HG02938 (cell line): ENCODE measurements around the gene SYT3.
"Not testable (repeated sequence)": the region's sequence is repeated elsewhere in the genome, so short reads cannot be mapped to it uniquely, and the experiment has no call there.

Experiments
- ATAC-seq: cut with Tn5 transposase; IDR thresholded peaks from one replicate; pipeline ENCODE4 v1.9.1; 2021; ENCODE audit warnings: mild to moderate bottlenecking, moderate library complexity; ENCODE audit not compliant: unreplicated experiment

SYT3 gene

DNA sequence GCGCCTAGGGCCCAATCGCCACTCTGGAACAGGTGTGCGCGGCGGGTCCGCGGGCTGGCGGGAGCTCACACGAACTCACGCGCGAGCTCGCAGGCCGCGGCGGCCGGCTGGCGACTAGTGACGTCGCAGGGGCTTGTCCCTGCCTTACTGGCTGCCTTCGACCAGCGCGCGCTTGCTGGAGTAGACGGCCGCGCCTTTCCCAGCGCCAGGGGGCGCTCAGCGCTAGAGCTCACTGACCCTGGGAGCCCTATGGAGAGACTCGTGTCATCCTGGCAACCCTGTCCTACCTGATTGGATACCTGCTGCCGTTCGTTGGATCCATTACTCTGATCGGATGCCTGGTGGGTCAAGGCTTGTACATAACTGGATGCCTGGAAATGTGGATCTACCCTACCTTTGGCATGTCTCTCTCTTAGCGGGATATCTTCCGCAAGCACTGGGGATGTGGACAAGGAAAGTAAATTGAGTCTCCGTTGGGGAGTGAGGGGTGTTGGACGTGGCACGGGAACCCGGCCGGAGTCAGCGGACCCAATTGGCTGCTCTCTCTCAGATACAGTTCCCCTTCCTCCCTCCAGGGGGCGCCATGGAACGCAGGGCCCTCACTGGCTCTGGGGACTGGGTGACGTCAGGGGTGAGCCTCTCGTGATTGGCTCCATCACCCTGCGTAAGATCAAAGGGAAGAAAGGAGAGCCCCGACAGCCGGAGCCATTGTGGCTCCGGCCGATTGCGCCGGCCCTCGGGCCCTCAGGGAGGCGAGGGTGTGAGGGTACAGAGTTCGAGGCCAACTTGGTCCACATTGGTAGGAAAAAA lies 35.2 kb downstream of the SYT3 start:
- not testable (repeated sequence) for ATAC-seq

DNA sequence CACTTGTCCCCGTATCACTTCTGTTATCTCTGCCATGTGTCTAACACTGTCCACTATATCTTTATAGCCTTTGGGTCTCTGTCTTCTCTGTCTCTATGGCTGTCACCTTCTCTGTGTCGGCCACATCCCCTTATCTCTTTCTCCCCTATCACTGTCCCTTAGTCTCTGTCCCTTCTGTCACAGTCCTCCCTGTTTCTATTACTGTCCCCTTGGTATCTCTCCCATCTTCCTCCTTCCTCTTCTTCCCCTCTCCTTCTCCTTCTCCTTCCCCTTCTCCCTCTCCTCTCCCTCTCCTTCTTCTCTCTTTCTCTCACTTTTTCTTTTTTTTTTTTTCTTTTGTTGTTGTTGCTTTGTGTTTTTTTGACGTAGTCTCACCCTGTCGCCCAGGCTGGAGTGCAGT lies 36.7 kb downstream of the SYT3 start:
- no peak for ATAC-seq

DNA sequence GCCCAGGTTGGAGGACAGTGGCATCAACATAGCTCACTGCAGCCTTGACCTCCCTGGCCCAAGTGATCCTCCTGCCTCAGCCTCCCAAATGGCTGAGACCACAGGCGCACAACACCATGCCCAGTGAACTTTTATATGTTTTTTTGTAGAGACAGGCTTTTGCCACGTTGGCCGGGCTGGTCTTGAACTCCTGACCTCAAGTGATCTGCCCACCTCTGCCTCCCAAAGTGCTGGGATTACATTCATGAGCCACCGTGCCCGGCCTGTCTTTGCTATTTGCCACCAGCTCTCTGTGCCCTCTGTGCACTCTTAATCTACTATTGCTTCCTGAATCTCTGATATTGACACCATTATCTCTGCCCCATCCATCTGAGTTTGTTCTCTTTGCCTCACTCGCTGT lies 37.2 kb downstream of the SYT3 start:
- ATAC-seq: no peak

DNA sequence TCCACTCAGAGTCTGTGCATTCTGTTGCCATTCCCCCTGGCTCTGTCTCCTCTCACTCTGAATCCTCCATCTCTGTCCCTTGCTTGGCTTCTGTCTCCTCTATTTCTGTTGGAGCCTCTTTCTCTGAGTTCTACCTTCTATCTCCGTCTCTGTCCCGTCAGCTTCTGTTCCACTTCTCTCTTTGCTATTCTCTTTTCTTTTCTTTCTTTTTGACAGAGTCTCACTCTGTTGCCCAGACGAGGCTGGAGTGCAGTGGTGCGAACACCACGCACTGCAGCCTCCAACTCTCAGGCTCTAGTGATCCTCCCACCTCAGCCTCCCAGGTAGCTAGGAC lies 37.6 kb downstream of the SYT3 start:
- ATAC-seq: no peak

DNA sequence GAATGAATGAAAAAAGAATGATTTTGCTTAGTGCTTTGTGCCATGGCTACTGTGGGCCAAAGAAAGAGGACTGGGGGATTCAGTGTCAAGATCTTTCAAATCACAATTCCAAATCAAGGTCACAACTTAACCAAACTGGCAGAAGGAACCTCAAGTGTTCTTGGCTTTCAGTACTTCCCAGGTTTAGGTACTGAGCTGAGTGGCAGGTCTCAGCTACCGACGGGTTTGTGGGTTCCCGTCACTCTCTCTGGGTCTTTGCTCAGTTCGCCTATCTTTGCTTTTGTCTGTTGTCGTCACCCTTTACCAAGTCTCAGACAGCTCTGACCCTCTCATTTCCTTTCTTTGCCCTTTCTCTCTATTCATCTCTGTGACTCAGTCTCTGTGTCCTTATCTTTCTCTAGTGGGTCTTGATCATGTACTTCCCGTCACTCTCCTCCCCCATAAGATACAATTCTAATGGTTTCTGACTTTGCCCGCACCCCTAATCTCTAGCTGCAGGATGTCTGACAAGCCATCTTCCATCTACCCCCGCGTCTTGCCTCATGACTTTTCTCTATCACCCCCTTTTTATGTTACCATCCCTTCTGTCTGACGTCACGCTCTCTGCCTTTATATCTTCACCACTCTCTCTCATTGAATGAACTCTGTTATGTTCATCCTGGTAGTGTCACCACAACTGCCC lies 38.1 kb downstream of the SYT3 start:
- ATAC-seq: no peak

DNA sequence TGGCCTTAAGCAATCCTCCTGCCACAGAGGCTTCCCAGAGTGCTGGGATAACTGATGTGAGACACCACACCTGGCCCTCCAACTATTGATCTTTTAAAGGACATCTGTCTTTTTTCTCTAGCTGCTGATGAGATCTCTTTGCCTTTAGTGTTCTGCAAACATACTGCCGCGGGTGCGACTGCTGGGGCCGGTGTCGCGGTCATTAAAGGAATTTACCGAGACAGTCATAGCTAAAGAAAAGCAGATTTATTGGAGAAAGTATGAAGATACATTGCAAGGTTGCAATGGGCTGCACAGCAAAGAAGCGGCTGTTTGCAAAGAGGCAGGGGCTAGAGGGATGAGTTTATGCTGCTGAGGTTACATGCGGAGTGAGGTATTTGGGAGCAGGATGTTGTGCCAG lies 40.3 kb downstream of the SYT3 start:
- no peak for ATAC-seq

DNA sequence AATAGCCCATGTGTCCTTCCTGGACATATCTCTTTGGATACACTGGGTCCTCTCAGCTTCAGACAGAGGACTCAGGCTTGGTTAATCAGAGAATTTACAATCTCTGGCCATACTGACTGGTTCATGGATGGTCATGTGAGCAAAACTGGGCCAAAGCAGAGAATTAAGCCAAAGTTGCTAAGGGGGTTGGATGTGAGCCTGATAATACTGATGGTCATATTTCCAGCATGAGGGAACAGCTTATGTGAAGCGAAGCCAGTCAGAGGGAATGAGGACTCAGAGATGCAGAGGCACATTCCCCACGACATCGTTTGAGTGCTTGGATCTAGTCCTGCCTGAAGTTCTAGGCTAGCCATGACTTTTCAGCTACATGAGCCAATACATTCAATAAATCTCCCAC lies 49.5 kb downstream of the SYT3 start:
- ATAC-seq: no peak

DNA sequence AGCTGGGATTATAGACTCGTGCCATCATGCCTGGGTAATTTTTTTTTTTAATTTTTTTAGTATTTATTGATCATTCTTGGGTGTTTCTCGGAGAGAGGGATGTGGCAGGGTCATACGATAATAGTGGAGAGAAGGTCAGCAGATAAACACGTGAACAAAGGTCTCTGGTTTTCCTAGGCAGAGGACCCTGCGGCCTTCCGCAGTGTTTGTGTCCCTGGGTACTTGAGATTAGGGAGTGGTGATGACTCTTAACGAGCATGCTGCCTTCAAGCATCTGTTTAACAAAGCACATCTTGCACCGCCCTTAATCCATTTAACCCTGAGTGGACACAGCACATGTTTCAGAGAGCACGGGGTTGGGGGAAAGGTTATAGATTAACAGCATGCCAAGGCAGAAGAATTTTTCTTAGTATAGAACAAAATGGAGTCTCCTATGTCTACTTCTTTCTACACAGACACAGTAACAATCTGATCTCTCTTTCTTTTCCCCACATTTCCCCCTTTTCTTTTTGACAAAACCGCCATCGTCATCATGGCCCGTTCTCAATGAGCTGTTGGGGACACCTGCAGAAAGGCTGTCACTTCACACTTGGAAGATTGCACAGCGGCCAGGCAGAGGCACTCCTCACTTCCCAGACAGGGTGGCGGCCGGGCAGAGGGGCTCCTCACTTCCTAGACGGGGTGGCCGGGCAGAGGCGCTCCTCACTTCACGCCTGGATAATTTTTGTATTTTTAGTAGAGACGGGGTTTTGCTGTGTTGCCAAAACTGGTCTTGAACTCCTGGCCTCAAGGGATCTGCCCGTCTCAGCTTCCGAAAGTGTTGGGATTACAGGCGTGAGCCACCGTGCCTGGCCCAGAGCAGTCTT lies 57.7 kb downstream of the SYT3 start:
- not testable (repeated sequence) for ATAC-seq

DNA sequence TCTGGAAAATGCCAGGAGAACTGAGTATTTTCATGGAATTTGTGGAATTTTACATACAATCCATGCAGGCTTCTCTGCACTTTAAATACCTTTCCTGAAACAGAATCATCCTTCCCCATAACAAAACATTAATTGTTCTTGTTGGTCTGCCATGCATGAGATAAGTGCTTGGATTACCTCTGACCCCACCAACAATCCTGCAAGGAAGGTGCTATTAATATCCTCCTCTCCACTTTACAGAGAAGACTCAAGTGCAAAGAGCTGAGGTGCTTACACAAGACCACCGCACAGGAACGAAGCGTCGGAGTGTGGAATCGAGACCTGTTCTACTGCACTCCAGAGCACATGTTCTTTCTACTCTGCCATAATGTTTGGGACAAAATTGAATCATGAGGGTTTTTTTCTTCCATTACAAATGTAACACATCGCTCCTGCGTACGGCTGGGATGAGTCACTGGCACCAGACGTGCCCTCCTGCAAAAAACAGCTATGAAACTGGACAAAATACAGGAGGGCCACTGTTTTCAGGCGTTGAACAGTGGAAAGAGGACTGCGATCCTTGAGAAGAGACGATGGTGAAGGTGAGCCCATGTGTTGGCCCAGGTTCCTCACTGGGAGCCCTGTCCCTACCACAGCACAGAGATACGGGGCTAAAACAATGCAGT lies 58.6 kb downstream of the SYT3 start:
- no peak for ATAC-seq

DNA sequence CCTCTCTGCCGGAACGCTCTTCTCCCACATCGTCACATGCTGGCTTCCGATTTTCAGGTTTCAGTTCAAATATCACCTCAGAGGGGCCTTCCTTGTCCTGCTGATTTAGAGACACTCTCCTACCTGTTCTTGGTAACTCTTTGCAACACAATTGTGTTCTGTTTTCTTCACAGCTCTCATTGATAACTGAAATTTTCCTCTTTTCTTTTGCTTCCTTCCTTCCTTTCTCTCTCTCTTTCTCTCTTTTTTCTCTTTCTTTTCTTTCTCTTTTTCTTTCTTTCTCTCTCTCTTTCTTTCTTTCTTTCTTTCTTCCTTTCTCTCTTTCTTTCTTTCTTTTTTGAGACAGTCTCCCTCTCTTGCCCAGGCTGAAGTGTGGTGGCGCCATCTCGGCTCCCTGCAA lies 59.4 kb downstream of the SYT3 start:
- ATAC-seq: no peak

DNA sequence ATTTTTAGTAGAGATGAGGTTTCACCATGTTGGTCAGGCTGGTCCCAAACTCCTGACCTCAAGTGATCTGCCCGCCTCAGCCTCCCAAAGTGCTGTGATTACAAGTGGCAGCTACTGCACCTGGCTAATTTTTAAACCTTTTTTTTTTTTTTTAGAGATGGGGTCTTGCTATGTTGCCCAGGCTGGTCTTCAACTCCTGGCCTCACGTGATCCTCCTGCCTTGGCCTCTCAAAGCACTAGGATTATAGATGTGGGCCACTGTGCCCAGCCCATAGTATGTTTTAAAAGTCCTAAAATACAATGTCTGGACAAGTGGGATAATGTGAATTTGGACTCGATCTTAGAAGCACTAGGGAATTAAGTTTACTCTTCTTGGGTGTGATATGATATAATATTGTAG lies 62.9 kb downstream of the SYT3 start:
- ATAC-seq: not testable (repeated sequence)

DNA sequence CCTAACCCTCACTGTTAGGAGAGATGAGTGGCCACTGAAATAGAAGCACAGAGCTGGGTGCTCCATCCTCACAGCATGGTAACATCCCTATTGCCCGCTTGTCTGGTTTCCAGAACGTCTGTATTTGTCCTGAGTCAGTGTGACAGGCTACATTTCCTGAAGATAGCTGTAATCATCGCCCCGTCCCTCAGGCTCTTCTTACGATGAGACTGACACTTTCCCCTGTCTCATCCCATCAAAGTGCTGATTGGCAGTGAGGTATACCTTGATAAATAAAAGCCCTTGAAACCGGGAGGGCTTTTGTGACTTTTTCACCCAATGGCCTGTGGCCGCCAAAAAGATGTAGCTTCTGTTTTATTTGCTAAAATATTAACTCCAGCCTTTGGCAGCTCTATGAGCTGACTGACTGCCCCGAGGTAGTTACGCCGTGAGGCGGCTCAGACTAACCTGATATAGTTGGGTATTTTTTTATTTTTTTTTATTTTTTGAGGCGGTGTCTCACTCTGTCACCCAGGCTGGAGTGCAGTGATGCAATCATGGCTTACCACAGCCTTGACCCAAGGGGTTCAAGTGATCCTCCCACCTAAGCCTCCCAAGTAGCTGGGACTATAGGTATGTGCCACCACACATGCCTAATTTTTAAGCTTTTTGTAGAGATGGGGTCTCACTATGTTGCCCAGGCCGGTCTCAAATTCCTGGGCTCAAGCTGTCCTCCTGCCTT lies 65.8 kb downstream of the SYT3 start:
- ATAC-seq: no peak
